ENCODE data around the gene AK8.
A peak's percentile ranks its signal among the peaks of the same experiment; 100 is the strongest.

AK8 gene

DNA sequence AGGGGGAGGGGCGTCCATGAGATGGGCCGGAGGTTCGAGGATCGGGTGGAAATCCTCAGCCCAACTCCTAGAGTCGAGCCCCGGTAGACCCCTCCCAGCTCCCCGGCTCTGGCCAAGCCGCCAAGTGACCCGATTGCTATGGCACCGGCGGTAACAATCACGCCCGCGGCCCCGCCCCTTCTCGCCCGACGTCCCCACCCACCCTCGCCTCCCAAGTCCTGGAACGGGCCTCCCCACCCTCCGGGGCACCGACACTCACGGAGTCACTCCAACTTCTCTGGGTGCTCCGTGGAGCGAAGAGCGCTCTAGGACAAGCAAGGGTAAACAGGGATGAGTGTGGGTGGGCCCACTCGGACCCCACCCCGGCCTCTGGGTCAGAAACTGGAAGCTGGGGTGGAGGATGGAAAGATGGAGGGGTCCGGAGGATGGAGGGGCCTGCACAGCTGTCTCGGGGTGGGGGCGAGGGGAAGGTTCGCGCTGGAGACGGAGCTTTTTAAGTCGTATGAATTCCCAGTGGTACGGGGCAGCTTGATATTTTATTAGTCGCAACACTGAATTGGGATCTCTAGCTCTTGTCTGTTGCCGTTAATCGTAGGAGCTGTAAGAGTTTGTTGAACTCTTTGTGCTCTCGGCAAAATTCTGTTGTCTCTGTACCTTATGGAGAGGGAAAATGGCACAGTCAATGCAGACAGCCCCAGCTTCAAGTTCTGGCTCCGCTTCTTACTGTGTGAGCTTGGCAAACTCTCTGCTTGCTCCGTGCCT lies 792 bp upstream of the AK8 start, which contains the start of gene SPACA9:
SPACA9 (plus strand) TSS at position 204 of the 762 bp plus-strand sequence. CDS start 5,050 bp downstream, outside the sequence.
- DNase-seq, result no peak
- Mint-ChIP-seq H3K4me3 (peak within 1 kb of the TSS; percentile 75 to 85), H3K27ac (peak within 1 kb of the TSS; percentile 19 to 40), H3K4me1 (peaks cover 42% of the 10 kb centered on the region), H3K27me3 (no peaks in the 10 kb centered on the region), H3K9me3 (no peaks in the 10 kb centered on the region)
- ATAC-seq, result peak; percentile 45

GRCh38 chr9:132877458-132877823 lies 643 bp downstream of the AK8 start:
- DNase-seq (no peak), ATAC-seq (no peak)
- Mint-ChIP-seq H3K27me3 (no peaks in the 10 kb centered on the region), H3K4me3 (peak overlapping the region; percentile 84 to 85), H3K27ac (peak overlapping the region; percentile 54 to 69), H3K4me1 (peaks cover 40% of the 10 kb centered on the region), H3K9me3 (no peaks in the 10 kb centered on the region)

GRCh38 chr9:132876849-132877248 lies 1.2 kb downstream of the AK8 start:
- Mint-ChIP-seq H3K9me3 (no peaks in the 10 kb centered on the region), H3K4me3 (peak overlapping the region; percentile 84 to 85), H3K4me1 (peaks cover 34% of the 10 kb centered on the region), H3K27ac (no peak overlapping the region), H3K27me3 (no peaks in the 10 kb centered on the region)
- no peak for DNase-seq
- ATAC-seq, result no peak

- Mint-ChIP-seq H3K9me3 (no peaks in the 10 kb centered on the region), H3K4me1 (peaks cover 29% of the 10 kb centered on the region), H3K4me3 (no peak overlapping the region), H3K27me3 (no peaks in the 10 kb centered on the region), H3K27ac (no peak overlapping the region)
- no peak for DNase-seq
- ATAC-seq, result no peak
Observed at GRCh38 chr9:132875159-132875558, 2.9 kb downstream of the AK8 start.

DNA sequence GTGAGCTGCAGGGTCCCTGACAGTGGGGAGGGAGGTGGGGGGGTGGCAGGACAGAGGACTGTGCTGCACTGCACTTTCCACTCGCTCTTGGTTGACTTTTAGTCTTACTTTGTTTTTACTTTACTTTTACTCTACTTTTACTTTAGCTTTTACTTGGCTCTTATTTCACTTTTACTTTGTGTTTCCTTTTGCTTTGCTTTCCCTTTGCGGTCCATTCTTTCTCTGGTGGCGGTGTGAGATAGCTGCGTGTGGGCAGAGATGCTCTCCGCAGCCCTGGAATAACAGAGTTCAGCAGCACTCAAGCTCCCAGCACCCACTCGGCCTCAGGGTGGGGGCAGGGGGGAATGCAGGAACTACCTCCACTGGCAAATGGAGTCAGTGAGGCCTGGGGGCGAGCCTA lies 4.7 kb downstream of the AK8 start:
- H3K4me1 Mint-ChIP-seq, result peaks cover 13% of the 10 kb centered on the region
- no peak for ATAC-seq
- no peak overlapping the region for H3K27ac Mint-ChIP-seq
- H3K9me3 Mint-ChIP-seq, result no peaks in the 10 kb centered on the region
- no peak for DNase-seq
- H3K4me3 Mint-ChIP-seq, result peak overlapping the region in 1 of 2 donors; percentile 7
- H3K27me3 Mint-ChIP-seq, result no peaks in the 10 kb centered on the region

- no peaks in the 10 kb centered on the region for H3K27me3 Mint-ChIP-seq
- ATAC-seq, result no peak
- H3K27ac Mint-ChIP-seq, result no peak overlapping the region
- H3K4me3 Mint-ChIP-seq, result no peak overlapping the region
- peaks cover 13% of the 10 kb centered on the region for H3K4me1 Mint-ChIP-seq
- DNase-seq, result no peak
- H3K9me3 Mint-ChIP-seq, result no peaks in the 10 kb centered on the region
Observed at GRCh38 chr9:132869266-132869665, 8.8 kb downstream of the AK8 start.

DNA sequence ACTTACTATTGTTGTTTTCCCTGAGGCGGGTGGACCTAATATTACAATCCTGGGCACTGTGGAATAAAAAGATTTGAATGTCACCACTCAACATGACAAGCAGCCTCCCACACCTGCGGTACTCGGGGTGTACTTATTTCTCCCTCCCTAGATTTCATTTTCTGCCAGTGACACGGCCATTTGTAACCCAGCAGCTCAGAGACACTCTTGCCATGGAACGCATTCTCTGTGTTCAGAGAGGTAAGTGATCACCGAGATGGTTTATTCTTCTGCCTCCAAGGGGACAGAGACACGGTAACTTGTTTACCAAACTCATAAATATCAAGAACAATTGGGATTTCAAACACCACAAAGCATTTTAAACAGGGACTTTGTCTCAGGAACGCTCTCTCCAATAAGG lies 11.2 kb downstream of the AK8 start:
- no peaks in the 10 kb centered on the region for H3K27me3 Mint-ChIP-seq
- DNase-seq (no peak), ATAC-seq (no peak)
- H3K27ac Mint-ChIP-seq, result peak overlapping the region in 1 of 2 donors; percentile 44
- H3K4me3 Mint-ChIP-seq, result no peak overlapping the region
- H3K9me3 Mint-ChIP-seq, result no peaks in the 10 kb centered on the region
- H3K4me1 Mint-ChIP-seq, result peaks cover 25% of the 10 kb centered on the region

GRCh38 chr9:132864691-132865090 lies 13.4 kb downstream of the AK8 start:
- H3K27me3 Mint-ChIP-seq, result peaks cover 10% of the 10 kb centered on the region
- H3K27ac Mint-ChIP-seq, result peak overlapping the region in 1 of 2 donors; percentile 83

GRCh38 chr9:132864277-132864676 lies 13.8 kb downstream of the AK8 start:
- H3K27me3 Mint-ChIP-seq, result peaks cover 13% of the 10 kb centered on the region
- H3K27ac Mint-ChIP-seq, result no peak overlapping the region

More at GRCh38 chr9:132864691-132865090, 13.4 kb downstream of the AK8 start:
- Mint-ChIP-seq H3K4me3 (no peak overlapping the region), H3K4me1 (peaks cover 26% of the 10 kb centered on the region), H3K9me3 (no peaks in the 10 kb centered on the region)
- no peak for DNase-seq
- no peak for ATAC-seq

DNA sequence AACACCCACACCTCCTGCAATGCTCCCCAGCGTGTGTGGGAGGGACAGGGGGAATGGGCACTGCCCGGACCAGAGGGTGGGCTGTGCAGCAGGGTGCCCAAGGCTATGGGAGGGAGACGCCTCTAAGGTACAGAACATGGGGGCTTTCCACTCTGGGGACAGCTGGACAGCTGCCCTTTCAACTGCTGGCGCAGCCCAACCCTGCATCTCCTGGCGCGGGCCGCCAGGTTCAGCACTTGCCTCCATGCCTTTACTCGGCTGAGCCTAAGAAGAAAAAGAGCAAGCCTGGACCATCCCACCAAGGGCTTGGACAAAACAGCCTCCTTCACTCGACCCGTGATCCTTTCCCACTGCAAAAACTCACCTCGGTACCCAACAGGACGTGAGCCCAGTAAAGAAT lies 15.0 kb downstream of the AK8 start:
- DNase-seq, result no peak
- H3K27ac Mint-ChIP-seq, result no peak overlapping the region
- peaks cover 26% of the 10 kb centered on the region for H3K4me1 Mint-ChIP-seq
- peaks cover 22% of the 10 kb centered on the region for H3K27me3 Mint-ChIP-seq
- H3K4me3 Mint-ChIP-seq, result no peak overlapping the region
- H3K9me3 Mint-ChIP-seq, result no peaks in the 10 kb centered on the region
- ATAC-seq, result no peak

More at GRCh38 chr9:132864277-132864676, 13.8 kb downstream of the AK8 start:
- ATAC-seq (peak; percentile 70), DNase-seq (no peak)
- Mint-ChIP-seq H3K9me3 (no peaks in the 10 kb centered on the region), H3K4me3 (no peak overlapping the region), H3K4me1 (peaks cover 26% of the 10 kb centered on the region)

DNA sequence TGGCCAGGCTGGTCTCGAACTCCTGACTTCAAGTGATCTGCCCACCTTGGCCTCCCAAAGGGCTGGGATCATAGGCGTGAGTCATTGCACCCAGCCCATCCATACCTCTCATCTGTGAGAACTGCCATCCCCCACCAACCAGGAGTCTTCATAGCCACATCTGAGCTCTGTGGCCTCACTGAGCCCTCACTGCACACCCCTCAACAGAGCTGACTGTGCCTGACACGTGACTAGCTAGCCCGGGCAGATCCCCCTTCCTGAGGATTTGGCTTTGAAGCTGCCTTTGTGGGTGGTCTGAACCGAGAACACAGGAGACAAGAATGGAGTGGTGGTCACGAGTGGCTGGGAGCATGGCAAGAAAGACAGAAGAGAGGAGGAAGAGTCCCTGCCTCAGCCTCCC lies 15.6 kb downstream of the AK8 start:
- H3K4me3 Mint-ChIP-seq, result peak overlapping the region in 1 of 2 donors; percentile 36
- H3K27me3 Mint-ChIP-seq, result peaks cover 25% of the 10 kb centered on the region

DNA sequence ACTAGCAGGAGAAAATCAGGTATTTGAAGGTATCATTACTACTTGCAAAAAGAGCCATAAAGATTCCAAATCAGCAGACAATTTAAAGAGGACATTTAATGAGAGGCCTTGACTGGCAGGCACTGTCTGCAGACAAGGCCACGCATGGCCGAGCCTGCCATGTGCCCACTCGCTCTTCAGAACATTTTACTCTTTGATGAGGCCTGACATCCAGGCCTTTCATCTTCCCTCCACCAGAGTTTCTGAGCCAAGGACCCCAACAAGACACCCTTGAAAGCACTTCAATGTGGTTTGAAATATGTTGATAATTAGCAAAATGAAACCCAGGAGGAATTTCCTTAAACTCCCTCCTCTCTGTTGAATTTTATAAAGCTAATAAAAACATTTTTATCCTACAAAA lies 16.4 kb downstream of the AK8 start:
- DNase-seq (no peak), ATAC-seq (no peak)
- Mint-ChIP-seq H3K4me3 (no peak overlapping the region), H3K27me3 (peaks cover 25% of the 10 kb centered on the region), H3K9me3 (no peaks in the 10 kb centered on the region), H3K27ac (no peak overlapping the region), H3K4me1 (peaks cover 26% of the 10 kb centered on the region)

More for the DNA sequence above, 15.6 kb downstream of the AK8 start:
- peak overlapping the region in 1 of 2 donors; percentile 47 for H3K27ac Mint-ChIP-seq
- no peaks in the 10 kb centered on the region for H3K9me3 Mint-ChIP-seq
- DNase-seq (peak in 1 of 2 donors; percentile 22), ATAC-seq (peak; percentile 79)
- H3K4me1 Mint-ChIP-seq, result peaks cover 26% of the 10 kb centered on the region

- no peak overlapping the region for H3K4me3 Mint-ChIP-seq
Observed at GRCh38 chr9:132858751-132859150, 19.3 kb downstream of the AK8 start.

DNA sequence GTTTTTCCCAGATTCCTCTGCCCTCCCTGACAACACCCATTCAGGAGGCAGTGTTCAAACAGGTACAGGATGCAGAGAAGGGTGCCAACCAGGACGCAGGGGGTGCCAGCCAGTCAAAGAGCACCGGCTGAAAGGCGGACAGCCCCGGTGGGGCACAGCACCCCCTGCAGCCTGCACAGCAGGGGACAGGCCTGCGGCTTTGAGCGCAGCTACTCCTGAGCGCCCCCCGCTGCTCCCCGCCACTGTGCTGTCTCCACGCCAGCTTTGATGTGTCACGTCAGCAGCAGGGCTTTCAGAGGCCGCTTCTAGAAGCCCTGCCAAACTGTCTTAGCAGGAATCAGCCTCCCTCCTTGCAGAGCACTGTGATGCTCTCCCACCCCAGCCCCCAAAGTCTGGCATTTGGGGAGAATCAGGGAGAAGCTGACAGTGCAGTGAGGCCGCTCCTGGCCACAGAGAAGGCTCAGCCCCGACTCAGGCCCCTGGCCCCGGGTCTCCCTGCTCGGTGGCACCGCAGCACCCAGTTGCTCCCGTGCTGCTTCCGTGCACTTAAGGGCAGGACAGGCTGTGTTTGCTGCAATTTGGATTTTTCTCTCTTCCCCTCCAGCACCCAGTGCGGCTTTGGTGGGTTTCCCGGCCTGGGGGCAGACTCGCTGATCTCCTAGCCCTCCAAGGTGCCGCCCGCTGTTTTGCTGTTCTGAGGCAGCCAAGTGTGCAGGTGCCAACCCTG lies 20.3 kb downstream of the AK8 start:
- ATAC-seq (no peak), DNase-seq (no peak)
- H3K4me1 Mint-ChIP-seq, result peaks cover 17% of the 10 kb centered on the region
- H3K9me3 Mint-ChIP-seq, result no peaks in the 10 kb centered on the region
- peaks cover 25% of the 10 kb centered on the region for H3K27me3 Mint-ChIP-seq
- H3K27ac Mint-ChIP-seq, result peak overlapping the region in 1 of 2 donors; percentile 71
- H3K4me3 Mint-ChIP-seq, result no peak overlapping the region

More at GRCh38 chr9:132858751-132859150, 19.3 kb downstream of the AK8 start:
- Mint-ChIP-seq H3K27ac (peak overlapping the region; percentile 31 to 92), H3K9me3 (no peaks in the 10 kb centered on the region), H3K27me3 (peaks cover 25% of the 10 kb centered on the region), H3K4me1 (peaks cover 22% of the 10 kb centered on the region)
- no peak for DNase-seq
- no peak for ATAC-seq

DNA sequence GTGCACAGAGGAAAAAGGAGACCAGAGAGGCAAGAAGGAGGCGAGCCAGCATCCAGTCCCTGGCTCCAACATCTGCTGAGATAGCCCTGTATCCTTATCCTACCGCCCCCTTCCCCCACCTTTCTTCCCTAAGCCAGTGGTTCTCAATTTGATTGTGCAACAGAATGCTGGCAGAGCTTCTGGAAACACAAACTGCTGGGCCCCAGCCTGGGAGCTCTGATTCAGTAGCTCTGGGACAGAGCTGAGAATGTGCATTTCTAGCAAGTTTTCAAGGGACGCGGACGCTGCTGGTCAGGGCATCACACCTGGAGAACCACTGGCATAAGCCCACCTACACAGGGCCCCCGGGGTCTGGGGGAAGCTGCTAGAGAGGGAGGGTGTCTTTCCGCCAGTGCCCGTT lies 21.1 kb downstream of the AK8 start:
- Mint-ChIP-seq H3K4me3 (no peak overlapping the region), H3K9me3 (no peaks in the 10 kb centered on the region), H3K27ac (no peak overlapping the region), H3K4me1 (peaks cover 9% of the 10 kb centered on the region), H3K27me3 (peaks cover 26% of the 10 kb centered on the region)
- no peak for DNase-seq
- ATAC-seq, result no peak

DNA sequence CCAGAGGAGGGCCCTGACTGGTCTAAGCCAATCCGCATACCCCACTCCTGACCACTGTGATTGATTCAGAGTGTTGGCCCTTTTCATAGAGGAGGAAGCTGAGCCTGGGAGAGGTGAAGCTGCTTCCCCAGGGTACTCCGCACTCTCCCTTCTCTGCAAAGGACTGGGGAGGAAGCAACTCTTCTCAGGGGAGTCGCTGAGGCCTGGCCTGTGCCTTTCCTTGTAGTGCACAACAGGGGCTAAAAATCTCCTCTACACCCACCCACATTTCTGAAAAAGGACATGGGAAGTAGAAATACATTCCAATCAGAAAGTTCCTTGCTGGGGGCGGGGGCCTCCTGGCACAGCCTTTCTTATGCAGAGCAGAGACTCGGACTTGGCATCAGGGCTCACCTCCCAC lies 22.2 kb downstream of the AK8 start:
- H3K9me3 Mint-ChIP-seq, result no peaks in the 10 kb centered on the region
- peaks cover 32% of the 10 kb centered on the region for H3K27me3 Mint-ChIP-seq
- no peak overlapping the region for H3K27ac Mint-ChIP-seq
- peaks cover 16% of the 10 kb centered on the region for H3K4me1 Mint-ChIP-seq
- ATAC-seq (no peak), DNase-seq (no peak)
- no peak overlapping the region for H3K4me3 Mint-ChIP-seq
